SK-N-SH treated with all-trans-retinoic acid at 6 μM for 48 hours (cell line): Measurements from ENCODE around the gene PIPOX.

ENCODE experiments used
- ARNTL ChIP-seq: fragments of 450-650 bp; formaldehyde crosslinking; IDR thresholded peaks from 2 replicates; pipeline ENCODE4 v1.5.0; 2020; ENCODE audit warnings: low read depth, mild to moderate bottlenecking, moderate library complexity, borderline replicate concordance
- BACH2 ChIP-seq: fragments of 250-450 bp; sonication (Bioruptor Pico); IDR thresholded peaks from 2 replicates; pipeline ENCODE4 v1.9.0; 2021; ENCODE audit warnings: mild to moderate bottlenecking, borderline replicate concordance
- CREB5 ChIP-seq: fragments of 250-450 bp; sonication (Bioruptor Pico); IDR thresholded peaks from 2 replicates; pipeline ENCODE4 v1.5.1; 2020; ENCODE audit warnings: low read depth, mild to moderate bottlenecking, moderate library complexity
- GLIS3 ChIP-seq: fragments of 250-450 bp; sonication (Bioruptor Pico); IDR thresholded peaks from 2 replicates; pipeline ENCODE4 v1.5.0; 2020; ENCODE audit warnings: mild to moderate bottlenecking, moderate library complexity
- ISL1 ChIP-seq: fragments of 250-450 bp; sonication (Bioruptor Pico); IDR thresholded peaks from 2 replicates; pipeline ENCODE4 v2.1.2; 2022; ENCODE audit warnings: mild to moderate bottlenecking, moderate library complexity
- PATZ1 ChIP-seq: fragments of 250-450 bp; sonication (Bioruptor Pico); IDR thresholded peaks from 2 replicates; pipeline ENCODE4 v1.8.0; 2020; ENCODE audit warnings: mild to moderate bottlenecking, moderate library complexity, borderline replicate concordance
- POU6F1 ChIP-seq: fragments of 250-450 bp; sonication (Bioruptor Pico); IDR thresholded peaks from 2 replicates; pipeline ENCODE4 v1.8.0; 2021; ENCODE audit warnings: low read depth, mild to moderate bottlenecking, moderate library complexity, borderline replicate concordance
- SNAI2 ChIP-seq: fragments of 250-450 bp; sonication (Bioruptor Pico); IDR thresholded peaks from 2 replicates; pipeline ENCODE4 v1.5.0; 2020; ENCODE audit warnings: mild to moderate bottlenecking, moderate library complexity
- TCF4 ChIP-seq: fragments of 250-450 bp; sonication (Bioruptor Pico); IDR thresholded peaks from 2 replicates; pipeline ENCODE4 v1.8.0; 2021; ENCODE audit warnings: mild to moderate bottlenecking, moderate library complexity, borderline replicate concordance
- ZC3H10 ChIP-seq: fragments of 250-450 bp; sonication (Bioruptor Pico); IDR thresholded peaks from 2 replicates; pipeline ENCODE4 v1.5.1; 2021; ENCODE audit warnings: mild to moderate bottlenecking, moderate library complexity
- ZFP3 ChIP-seq: fragments of 250-450 bp; sonication (Bioruptor Pico); IDR thresholded peaks from 2 replicates; pipeline ENCODE4 v1.5.0; 2020; ENCODE audit warnings: mild to moderate bottlenecking, moderate library complexity
- ZFP30 ChIP-seq: fragments of 450-650 bp; formaldehyde crosslinking; IDR thresholded peaks from 2 replicates; pipeline ENCODE4 v1.5.0; 2022; ENCODE audit warnings: mild to moderate bottlenecking, moderate library complexity

GRCh38 chr17:29093090-29093871 lies 50.3 kb downstream of the PIPOX start:
- TF ChIP-seq ZFP3 (CRISPR knock-in tag), result no peak
- no peak for TF ChIP-seq CREB5 (CRISPR knock-in tag)
- TF ChIP-seq ARNTL, result no peak
- no peak for TF ChIP-seq TCF4 (CRISPR knock-in tag)
- no peak for TF ChIP-seq PATZ1 (CRISPR knock-in tag)
- TF ChIP-seq POU6F1 (CRISPR knock-in tag), result no peak
- TF ChIP-seq BACH2, result no peak
- no peak for TF ChIP-seq ZFP30 (CRISPR knock-in tag)
- no peak for TF ChIP-seq SNAI2 (CRISPR knock-in tag)
- TF ChIP-seq ISL1, result no peak
- no peak for TF ChIP-seq ZC3H10 (CRISPR knock-in tag)
- no peak for TF ChIP-seq GLIS3 (CRISPR knock-in tag)
